KMS-11 (cell line): Measurements from ENCODE around the gene UBN2.

Source experiments
- H2AFZ ChIP-seq: fragments of 200-600 bp; sonication (generic); 2 replicates; pipeline ENCODE4 v1.6.1; 2016; ENCODE audit warnings: antibody characterized with exemption, mixed run types, low read depth
- H3K27ac ChIP-seq: fragments of 200-600 bp; sonication (generic); 2 replicates; pipeline ENCODE4 v1.6.1; 2016; ENCODE audit warnings: mild to moderate bottlenecking, mixed run types
- H3K27me3 ChIP-seq: fragments of 200-600 bp; sonication (generic); 2 replicates; pipeline ENCODE4 v1.6.1; 2017; ENCODE audit warnings: mild to moderate bottlenecking, low read depth, mixed run types, moderate library complexity; ENCODE audit not compliant: insufficient read depth
- H3K36me3 ChIP-seq: fragments of 200-600 bp; sonication (generic); 2 replicates; pipeline ENCODE4 v1.6.1; 2017; ENCODE audit warnings: mild to moderate bottlenecking, mixed run types; ENCODE audit not compliant: insufficient read depth
- H3K4me1 ChIP-seq: fragments of 200-600 bp; sonication (generic); 2 replicates; pipeline ENCODE4 v1.6.1; 2016; ENCODE audit warnings: mild to moderate bottlenecking, low read depth, mixed run types; ENCODE audit not compliant: poor library complexity, severe bottlenecking
- H3K4me2 ChIP-seq: fragments of 200-600 bp; sonication (generic); 2 replicates; pipeline ENCODE4 v1.7.0; 2016; ENCODE audit warnings: mild to moderate bottlenecking, mixed run types
- H3K4me3 ChIP-seq: fragments of 200-600 bp; sonication (generic); IDR thresholded peaks from 2 replicates; pipeline ENCODE4 v1.6.1; 2017; ENCODE audit warnings: low read depth, low read length, mixed read lengths; ENCODE audit not compliant: insufficient read depth
- H3K79me2 ChIP-seq: fragments of 200-600 bp; sonication (generic); 2 replicates; pipeline ENCODE4 v1.6.1; 2016; ENCODE audit warnings: low read depth, mixed run types; ENCODE audit not compliant: insufficient read depth
- H3K9ac ChIP-seq: fragments of 200-600 bp; sonication (generic); 2 replicates; pipeline ENCODE4 v1.6.1; 2016; ENCODE audit warnings: mild to moderate bottlenecking, mixed run types
- H4K20me1 ChIP-seq: fragments of 200-600 bp; sonication (generic); 2 replicates; pipeline ENCODE4 v1.6.1; 2016; ENCODE audit warnings: mild to moderate bottlenecking, mixed run types; ENCODE audit not compliant: insufficient read depth
- TF ChIP-seq, protein P1 (sequence below): fragments of 200-600 bp; sonication (generic); conservative IDR thresholded peaks from 2 replicates; pipeline ENCODE4 v1.6.1; 2017; ENCODE audit warnings: low read depth, mild to moderate bottlenecking, antibody characterized with exemption, low read length, moderate library complexity, mixed read lengths

Gene UBN2

DNA sequence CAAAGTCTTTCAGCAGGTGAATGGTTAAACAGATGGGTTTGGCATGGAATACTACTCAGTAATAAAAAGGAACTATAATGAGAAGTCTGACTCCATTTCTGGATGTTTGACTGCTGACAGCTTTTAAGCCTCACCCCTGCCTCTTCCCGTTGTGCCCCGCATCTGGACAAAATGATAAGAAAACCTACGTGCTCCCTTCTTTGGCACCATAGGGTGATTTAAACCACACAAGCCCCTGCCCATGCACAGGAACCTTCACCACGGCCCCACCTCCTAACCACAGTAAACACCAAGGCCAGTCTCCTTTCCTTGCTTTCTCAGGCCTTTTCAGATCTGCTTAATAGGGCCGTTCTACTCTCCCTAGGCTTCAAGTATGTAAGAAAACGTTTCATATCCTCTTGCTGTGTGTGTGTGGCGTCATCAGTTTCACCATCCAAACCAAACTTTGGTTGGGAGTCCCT is 47.1 kb upstream of the UBN2 start:
- no peak overlapping the region for H3K4me3 ChIP-seq
- TF ChIP-seq, protein P1, sequence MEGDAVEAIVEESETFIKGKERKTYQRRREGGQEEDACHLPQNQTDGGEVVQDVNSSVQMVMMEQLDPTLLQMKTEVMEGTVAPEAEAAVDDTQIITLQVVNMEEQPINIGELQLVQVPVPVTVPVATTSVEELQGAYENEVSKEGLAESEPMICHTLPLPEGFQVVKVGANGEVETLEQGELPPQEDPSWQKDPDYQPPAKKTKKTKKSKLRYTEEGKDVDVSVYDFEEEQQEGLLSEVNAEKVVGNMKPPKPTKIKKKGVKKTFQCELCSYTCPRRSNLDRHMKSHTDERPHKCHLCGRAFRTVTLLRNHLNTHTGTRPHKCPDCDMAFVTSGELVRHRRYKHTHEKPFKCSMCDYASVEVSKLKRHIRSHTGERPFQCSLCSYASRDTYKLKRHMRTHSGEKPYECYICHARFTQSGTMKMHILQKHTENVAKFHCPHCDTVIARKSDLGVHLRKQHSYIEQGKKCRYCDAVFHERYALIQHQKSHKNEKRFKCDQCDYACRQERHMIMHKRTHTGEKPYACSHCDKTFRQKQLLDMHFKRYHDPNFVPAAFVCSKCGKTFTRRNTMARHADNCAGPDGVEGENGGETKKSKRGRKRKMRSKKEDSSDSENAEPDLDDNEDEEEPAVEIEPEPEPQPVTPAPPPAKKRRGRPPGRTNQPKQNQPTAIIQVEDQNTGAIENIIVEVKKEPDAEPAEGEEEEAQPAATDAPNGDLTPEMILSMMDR: no peak
- no peak overlapping the region; the same call in 1 of the 2 replicates for H3K4me2 ChIP-seq
- H2AFZ ChIP-seq: no peak overlapping the region
- H3K4me1 ChIP-seq: peaks cover 15% of the 10 kb centered on the region
- no peaks in the 10 kb centered on the region for H3K79me2 ChIP-seq
- H4K20me1 ChIP-seq: no peaks in the 10 kb centered on the region
- no peak overlapping the region for H3K9ac ChIP-seq
- H3K36me3 ChIP-seq: 0 out of 2 replicates have a peak, but pooled peaks cover 5% of the 10 kb centered on the region
- no peaks in the 10 kb centered on the region for H3K27me3 ChIP-seq
- H3K27ac ChIP-seq: no peak overlapping the region; the same call in 1 of the 2 replicates

DNA sequence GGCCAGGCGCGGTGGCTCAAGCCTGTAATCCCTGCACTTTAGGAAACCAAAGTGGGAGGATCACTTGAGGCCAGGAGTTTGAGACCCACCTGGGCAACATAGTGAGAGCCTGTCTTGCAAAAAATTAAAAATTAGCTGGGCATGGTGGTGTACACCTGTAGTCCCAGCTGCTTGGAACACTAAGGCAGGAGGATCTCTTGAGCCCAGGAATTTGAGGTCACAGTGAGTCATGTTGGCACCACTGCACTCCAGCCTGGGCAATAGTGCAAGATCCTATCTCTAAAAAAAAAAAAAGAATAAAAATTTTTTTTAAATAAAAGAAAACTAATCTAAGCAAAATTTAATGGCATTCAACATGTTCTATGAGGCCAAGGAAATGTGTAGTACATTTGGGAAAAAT is 44.9 kb upstream of the UBN2 start:
- Histone ChIP-seq H3K27ac (no peak overlapping the region), H3K4me3 (no peak overlapping the region), H3K4me1 (peaks cover 15% of the 10 kb centered on the region), H3K36me3 (0 out of 2 replicates have a peak, but pooled peaks cover under 1% of the 10 kb centered on the region), H3K9ac (no peak overlapping the region), H3K4me2 (no peak overlapping the region), H3K79me2 (no peaks in the 10 kb centered on the region), H2AFZ (no peak overlapping the region), H4K20me1 (no peaks in the 10 kb centered on the region), H3K27me3 (no peaks in the 10 kb centered on the region)
- TF ChIP-seq, protein P1: no peak

DNA sequence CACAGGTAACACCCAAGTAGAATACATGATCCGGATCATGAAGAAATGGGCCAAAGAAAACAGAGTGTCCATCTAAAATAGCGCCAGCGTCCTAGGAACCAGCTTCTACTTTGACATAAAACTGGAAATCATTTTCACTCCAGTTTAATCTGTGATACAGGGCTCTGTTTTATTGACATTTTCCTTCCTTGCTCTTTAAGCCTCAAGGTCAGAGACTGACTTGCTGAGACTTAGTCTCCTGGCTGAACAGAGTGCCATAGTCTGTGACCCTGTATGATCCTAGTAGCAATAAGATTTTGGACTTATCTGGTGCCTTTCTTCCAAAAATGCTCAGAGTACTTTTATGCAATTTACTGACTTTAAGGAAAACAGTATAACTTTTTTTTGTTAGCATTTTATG is 41.7 kb upstream of the UBN2 start:
- Histone ChIP-seq H3K4me3 (no peak overlapping the region), H3K27ac (no peak overlapping the region), H3K79me2 (no peaks in the 10 kb centered on the region), H2AFZ (no peak overlapping the region), H4K20me1 (no peaks in the 10 kb centered on the region), H3K9ac (no peak overlapping the region), H3K4me1 (peaks cover 1% of the 10 kb centered on the region), H3K36me3 (no peaks in the 10 kb centered on the region), H3K27me3 (no peaks in the 10 kb centered on the region), H3K4me2 (no peak overlapping the region)
- TF ChIP-seq, protein P1: no peak

DNA sequence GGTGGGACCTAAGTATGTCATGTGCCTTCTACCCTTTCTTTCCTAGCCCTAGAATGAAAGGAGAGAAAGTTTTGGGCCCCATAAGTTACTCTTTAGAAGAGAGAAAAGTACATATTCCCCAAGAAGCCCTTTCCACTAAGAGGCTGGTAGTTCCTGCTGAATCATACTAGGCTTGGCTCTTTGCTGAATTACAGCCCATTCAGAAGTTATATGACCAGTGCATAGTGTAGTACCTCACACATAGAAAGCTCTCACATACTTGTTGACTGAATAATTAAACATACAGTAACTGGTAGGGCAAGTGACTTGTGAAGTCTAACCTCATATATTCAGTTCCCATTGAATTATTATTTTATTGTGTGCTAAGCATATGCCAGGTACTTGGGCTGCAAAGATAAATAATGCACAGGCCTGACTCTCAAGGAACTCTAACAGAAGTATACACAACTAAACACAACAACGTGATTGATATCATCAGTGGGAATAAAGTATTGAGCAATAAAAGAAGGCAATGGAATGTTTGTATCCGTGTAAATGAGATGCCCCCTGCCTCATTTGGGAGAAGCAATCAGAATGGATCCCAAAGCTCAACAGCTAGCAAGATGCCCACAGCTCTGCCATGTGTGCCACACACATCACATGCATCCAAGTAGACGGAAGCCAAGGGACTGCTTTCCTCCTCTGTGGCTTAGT is 38.9 kb upstream of the UBN2 start:
- H3K27me3 ChIP-seq: no peaks in the 10 kb centered on the region
- H3K27ac ChIP-seq: no peak overlapping the region
- no peak overlapping the region for H3K9ac ChIP-seq

More for the DNA sequence above, 38.9 kb upstream of the UBN2 start:
- TF ChIP-seq, protein P1: no peak
- no peaks in the 10 kb centered on the region for H3K79me2 ChIP-seq
- H4K20me1 ChIP-seq: no peaks in the 10 kb centered on the region
- no peaks in the 10 kb centered on the region for H3K36me3 ChIP-seq
- H3K4me2 ChIP-seq: no peak overlapping the region
- H3K4me1 ChIP-seq: no peaks in the 10 kb centered on the region
- no peak overlapping the region for H3K4me3 ChIP-seq
- no peak overlapping the region for H2AFZ ChIP-seq
